HG03460 (cell line): ENCODE measurements around the gene KRT39.
"Not testable (repeated sequence)": the region's sequence is repeated elsewhere in the genome, so short reads cannot be mapped to it uniquely, and the experiment has no call there.

Experiments used
- ATAC-seq: cut with Tn5 transposase; IDR thresholded peaks from one replicate; pipeline ENCODE4 v1.9.1; 2021; ENCODE audit not compliant: unreplicated experiment

The KRT39 gene

DNA sequence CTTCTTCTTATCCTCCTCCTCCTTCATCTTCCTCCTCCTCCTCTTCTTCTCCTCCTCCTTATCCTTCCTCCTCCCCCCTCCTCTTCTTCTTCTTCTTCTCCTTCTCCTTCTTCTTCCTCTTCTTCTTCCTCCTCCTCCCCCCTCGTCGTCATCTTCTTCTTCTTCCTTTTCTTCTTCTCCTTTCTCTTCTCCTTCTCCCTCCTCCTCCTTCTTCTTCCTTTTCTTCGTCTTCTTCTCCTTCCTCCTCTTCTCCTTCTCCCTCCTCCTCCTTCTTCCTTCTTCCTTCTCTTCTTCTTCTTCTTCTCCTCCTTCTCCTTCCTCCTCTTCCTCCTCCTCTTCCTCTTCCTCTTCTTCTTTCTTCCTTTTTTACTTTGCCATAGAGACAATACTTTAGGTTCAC lies 24.2 kb downstream of the KRT39 start:
- ATAC-seq: no peak

DNA sequence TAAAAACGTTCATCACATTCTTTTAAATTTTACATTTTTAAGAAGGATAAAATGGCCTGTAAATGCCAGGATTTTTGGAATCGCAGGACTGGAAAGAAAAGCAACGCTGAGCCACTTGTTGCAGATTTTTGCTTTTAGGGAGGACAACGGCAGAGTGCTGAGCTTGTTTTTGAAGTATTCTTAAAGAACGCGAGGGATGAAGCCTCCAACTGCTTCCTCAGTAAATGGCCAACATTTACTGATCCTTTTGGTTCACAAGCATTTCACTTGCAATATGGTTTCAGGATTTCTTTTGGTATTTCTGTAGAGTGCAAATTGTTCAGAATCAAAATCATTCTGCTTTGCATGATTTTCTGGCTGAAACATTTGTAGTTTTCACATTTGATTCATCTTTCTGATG lies 26.5 kb downstream of the KRT39 start:
- no peak for ATAC-seq

DNA sequence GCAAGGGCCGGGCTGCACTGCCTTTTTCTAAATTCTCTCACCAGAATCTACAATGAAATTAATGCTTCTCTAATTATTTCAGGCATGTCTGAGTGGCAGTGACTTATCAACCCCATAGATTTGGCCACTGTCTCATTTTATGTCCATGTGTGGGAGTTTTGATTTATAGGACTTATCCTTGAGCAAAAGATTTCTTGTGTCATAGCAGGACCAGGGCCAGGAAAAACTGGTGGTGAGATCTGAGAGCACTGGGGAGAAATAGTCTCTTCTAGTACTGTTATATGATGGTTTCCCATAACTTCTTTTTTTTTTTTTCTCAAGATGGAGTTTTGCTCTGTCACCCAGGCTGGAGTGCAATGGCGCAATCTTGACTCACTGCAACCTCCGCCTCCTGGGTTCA lies 27.8 kb downstream of the KRT39 start:
- no peak for ATAC-seq

DNA sequence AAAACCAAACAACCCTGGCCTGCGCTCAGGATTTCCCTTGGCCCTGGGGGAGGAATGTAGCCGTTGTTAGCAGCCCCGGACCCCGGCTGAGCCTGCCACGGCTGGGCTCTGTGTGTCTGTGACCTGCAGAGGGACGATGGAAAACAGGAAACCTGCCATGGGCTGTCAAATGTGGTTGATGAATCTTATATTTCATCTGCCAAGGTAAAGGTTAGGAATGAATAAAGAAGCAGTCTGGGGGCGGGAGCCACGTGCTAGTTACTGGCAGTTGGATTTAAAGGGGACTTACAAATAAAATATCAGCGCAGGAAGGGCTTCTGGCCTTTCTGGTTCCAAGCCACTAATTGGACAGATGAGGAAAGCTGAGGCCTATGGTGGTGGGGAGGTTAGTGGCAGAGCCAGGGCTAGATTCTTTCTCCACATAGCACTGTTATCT lies 29.3 kb downstream of the KRT39 start, which contains the start of gene KRT23:
TSS of gene KRT23 (minus strand) at position 263 of the 436 bp plus-strand sequence. CDS start 1,043 bp downstream, outside the sequence.
- no peak for ATAC-seq

DNA sequence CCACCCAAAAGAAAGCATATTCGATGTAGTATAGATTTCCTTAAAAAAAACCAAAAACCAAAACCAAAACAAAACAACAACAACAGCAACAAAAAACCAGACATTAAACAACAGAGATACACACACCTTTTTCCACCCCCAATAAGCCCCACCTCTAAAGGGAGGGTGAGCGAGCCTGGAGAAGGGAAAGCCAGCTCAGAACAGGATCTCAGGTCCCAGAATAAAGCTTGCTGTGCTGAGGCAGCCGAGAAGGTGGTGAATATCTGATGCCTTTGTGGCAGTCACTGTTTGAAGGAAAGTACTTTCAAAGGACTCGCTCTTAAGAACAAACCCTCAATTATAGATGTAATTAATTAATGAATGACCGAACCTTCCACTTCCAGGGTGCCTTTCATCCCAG lies 29.8 kb downstream of the KRT39 start:
- no peak for ATAC-seq

DNA sequence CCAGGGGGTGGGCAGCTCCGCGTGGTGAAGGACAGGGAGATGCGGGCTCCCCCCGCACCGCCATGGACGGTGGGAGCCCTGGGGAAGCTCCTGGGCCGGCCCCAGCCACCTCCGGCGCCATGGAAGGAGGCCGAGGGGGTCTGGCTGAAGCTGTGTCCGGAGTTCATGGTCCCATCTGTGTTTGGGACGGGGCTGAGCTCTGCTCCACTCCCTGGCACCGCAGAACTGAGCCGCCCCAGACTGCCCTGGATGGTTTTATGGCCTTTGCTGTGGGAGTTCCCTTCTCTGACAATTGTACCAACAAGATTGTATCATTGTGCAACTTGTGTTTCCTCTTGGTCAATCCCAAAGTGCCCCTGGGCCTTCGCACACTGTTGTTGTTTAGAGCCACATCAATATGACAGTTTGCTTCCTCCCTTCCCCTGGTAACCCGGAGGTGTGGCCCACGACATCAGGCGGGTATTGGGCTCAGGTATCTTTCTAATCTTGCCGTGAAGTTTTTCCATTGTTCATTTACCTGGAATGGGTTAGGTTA lies 30.2 kb downstream of the KRT39 start:
- no peak for ATAC-seq

DNA sequence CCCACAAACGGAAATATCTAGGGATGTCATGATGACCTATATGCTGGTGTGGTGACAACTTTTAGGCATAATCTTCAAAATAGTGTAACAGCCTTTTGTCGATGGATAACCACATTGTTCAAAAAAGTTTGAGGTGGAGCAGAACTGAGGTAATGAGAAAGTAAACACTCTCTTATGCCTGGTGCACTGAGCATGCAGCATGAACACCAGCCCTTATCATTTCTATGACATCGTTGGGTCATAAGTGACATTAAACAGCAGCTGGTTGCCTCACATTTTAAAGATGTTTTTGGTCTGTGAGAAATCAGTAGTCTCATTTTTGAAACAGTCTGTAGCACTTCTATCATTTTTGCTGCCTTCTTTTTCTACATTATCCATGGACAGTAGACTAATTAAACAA lies 31.1 kb downstream of the KRT39 start:
- no peak for ATAC-seq

DNA sequence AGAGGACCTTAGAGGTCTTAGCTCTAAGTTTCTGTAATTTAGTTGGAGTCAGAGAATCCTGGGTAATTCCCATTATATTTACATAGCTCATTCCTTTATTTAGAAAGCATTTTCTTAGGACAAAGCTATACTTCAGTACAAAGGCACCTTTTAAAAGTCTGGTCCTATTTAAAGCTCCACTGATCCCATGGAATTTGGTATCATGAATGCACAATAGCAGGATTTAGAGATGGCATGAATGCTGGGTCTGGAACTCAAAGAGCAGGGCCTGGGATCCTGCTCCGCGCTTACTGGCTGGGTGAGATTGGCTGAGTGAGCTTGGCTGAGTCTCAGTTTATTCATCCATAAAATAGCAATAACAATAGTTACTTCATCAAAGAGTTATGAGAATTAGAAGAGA lies 34.1 kb downstream of the KRT39 start:
- ATAC-seq: no peak

DNA sequence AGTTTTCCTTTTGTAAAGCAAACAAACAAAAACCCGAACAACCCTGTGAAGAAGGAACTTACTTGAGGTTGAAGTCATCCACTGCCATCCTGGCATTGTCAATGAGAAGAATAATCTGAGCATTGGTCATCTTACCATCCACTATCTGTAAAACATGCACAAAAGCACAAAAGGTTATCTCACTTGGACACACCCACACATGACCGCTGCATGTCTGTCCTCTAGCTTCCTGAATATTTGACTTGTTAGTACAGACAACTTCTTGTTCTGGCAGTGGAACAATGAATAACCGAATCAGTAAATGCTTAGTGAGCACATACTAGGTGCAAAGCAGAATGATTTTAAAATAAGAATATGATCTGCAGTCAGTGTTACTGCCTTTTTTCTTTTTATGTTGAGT lies 35.4 kb downstream of the KRT39 start:
- no peak for ATAC-seq

DNA sequence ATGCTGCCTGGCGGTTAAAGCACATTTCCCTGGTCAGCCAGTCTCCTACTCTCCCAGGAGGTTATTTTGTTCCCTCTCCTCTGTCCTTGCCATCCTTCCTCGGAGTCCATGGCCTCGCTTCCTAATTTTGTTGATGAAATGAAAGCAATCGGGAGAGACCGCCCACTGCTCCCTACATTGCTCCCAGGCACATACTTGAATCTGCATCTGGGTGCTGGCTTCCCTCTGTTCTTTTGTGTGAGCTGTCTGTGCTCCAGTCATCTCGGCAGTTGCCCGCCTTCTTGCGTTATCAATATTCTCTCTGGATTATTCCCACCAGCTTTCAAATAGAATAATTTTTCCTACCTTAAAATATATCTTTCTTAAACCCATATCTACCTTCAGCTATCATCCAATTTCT lies 40.4 kb downstream of the KRT39 start:
- ATAC-seq: no peak

DNA sequence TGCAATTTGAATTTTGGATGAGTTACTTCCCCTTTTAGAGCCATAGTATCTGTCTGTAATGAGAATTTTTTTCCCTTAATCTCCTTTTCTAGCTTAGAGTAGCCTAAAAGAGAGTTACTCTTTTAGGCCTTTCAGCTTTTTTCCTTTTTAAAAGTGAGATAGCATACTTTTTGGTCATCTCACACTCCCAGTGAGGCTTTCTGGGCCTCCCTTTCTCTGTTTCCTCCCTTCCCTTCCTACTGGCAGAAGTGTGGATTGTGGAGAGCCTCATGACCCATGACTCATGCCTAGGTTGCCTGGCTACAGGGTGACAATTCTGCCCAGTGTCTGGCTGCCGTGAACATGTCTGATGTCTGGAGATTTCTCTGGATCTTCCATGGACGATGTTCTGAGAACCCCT lies 44.5 kb downstream of the KRT39 start:
- no peak for ATAC-seq

DNA sequence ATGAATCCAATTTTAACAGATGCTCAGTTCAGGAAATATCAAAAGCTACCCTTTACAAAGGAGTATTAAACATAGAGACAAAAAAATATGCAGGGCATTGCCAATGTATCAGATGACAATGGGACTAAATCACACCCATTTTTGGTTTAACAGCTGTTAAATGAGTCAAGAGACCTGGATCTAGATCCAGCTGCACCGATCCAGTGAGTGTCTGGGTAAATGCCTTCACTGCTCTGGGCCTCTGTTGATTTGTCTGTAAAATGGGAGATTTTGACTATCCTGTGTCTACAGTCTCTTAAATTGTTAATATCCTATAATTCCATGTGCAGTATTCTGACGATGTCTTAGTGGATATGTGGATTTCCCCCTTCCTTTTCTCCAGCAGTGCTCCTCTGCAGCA lies 45.7 kb downstream of the KRT39 start:
- ATAC-seq: no peak

DNA sequence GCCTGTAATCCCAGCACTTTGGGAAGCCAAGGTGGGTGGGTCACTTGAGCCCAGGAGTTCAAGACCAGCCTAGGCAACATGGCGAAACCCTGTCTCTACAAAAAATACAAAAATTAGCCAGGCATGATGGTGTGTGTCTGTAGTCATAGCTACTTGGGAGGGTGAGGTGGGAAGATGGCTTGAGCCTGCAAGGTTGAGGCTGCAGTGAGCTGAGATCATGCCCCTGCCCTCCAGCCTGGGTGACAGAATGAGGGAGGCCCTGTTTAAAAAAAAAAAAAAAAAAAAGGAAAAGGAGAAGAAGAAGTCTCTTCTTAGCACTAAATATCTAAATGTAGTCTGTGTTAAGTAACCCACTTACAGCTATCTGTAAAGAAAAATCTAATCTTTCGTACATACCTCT lies 49.6 kb downstream of the KRT39 start:
- not testable (repeated sequence) for ATAC-seq

DNA sequence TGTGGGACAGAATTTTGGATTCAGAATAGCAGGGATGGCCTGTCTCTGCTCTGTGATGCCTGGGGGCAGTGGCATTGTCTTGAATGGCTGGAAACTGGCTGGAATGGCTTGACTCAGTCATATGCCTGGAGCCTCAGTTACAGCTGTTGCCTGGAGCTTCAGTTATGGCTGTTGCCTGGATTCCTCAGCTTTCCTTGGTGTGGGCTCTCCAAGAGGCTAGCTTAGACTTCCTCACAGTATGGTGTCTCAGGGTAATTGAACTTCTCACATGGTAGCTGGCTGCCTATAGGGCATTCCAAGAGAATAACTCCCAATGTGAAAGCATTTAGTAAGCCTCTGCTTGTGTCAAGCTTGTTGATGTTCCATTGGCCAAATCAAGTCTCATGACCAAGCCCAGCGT lies 50.4 kb downstream of the KRT39 start:
- ATAC-seq: no peak

DNA sequence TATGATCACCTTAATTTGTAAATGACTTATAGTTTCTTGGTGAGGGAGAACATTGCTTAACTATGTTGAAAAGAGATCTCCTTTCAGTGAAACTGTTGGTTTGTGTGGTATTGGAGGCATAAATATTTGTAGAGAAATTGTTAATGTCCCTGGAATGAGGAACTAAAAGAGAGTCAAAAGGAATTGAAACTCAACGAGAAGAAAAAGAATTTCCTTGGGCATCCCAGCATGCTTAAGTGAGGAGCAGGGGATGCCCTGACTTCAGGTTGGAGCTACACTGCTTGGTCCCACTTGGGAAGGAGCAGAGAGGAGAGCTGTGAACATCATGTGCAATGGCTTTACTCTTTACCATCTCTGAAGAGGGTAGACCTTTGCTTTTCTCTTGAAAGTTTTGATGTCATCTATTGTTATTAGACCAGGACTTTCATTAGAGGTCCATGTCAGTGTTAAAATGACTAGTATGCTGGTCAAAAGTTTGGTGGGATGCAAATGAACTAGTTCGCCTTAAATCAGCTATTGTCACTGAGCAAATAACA lies 51.0 kb downstream of the KRT39 start:
- ATAC-seq: no peak

DNA sequence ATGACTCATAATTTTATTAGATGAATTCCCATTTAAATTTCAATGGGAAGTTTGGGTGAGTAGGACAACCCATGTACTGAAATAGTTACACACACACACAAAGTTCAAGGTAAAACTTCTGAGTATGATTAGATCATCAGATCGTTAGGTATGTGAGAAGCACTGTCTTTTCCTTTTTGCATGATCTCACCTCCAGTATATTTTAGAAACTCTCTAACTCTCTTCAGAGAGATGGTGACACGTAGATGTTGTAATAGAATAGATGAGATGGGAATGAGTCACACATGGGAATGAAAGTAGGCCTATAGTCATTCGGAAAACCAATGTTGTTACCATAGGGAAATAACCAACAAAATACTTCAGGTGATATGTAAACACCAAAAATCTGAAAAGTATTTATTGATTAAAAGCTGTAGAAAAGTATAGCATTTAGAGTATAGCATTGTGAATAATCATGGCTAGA lies 51.5 kb downstream of the KRT39 start:
- ATAC-seq: no peak

DNA sequence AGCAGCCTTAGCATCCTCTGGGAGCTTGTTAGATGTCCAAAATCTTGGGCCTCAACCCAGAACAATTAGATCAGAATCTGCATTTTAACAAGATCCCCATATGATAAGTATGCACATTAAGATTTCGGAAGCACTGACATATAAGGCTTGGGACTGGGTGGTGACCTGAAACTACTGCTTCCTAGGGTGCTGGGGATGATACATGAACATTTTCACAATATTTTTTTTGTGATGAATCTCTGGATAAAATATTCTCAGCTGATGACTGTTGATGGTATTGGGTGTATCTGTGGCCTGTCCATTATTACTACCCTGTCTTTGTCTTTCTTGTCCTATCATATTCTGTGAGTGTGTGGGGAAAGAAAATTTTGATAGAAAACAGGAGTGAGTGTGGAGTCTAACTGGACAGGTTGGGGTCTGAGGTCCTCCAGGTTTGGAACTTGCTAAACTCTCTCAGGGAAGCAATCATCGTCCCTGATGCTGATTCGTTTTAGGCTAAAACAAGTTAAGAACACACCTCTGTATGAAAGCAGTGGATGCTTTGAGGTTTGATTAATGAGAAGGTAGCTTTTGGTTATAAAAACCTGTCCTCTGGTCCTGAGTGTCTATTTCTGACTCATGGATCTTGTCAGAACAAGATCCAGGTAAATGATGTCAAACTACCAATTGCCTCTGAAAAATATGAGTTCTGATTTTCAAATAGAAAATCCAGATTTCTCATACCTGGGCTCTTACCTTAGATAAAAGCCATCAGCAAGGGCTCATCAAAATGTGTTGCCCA lies 52.5 kb downstream of the KRT39 start:
- no peak for ATAC-seq

DNA sequence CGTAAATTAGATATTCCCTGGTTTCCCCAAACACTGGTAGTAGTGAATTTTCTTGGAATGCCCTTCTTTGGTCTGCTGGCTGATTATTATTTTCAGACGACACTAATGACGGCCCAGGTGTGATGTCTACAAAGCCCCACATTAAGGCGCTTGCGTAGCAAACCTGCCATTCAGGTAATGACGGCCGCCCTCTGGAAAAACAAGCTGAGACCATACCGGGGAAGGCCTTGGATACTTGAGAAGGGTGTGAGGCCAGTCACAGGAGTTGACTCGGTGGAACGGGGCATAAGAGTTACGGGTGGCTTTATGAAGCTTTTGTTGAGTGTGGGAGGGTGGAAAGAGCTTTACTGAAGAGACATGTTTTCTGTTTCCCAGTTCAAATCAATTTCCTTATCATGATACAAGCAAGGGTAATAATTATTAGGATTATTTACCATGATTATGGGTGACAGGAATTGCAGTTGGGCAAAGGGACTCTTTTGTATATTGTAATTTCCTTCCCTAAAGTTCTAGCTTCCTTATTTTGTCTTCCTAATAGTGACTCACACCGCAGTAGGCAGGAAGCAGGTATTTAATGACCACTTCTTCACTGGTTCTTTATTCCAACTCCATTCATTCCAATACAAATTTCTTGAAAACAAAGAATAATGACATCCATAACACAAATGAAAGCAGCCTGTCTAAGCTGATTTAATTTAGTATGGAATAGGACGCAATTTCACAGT lies 54.1 kb downstream of the KRT39 start:
- ATAC-seq: no peak

DNA sequence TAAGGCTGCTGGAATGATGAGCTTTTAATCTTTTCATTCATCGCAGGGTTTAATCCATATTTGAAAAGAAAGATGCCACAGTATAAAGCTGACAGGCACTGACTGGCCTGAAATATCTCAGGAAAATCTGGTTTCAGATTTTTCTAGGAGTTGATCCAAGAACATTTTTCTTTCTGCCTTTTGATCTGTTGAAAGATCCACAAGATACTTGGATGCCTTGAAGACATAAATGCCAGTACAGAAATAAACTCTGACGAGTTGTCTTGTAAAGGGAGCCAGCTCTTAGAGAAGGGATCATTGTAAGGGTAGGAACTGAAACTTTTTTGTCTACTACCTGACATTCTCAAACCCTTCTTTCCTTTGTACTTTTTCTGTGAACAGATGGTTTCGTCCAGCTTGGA lies 56.3 kb downstream of the KRT39 start:
- ATAC-seq: no peak

DNA sequence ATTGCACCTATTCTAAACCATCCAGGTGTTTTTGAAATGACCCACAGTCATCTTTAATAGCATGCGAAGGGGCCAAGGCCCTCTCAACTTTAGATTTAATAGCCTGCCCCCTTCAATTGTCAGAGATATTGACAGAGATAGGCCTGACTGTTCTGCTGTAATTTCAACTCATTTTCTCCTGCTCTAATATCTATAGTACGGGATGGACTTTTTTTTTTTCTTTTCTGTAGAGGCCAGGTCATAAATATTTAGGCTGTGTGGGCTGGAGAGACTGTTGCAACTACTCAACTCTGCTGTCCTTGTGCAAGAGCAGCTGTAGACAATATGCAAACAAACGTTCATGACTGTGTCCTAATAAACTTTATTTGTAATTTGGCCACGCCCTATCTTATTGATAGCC lies 57.0 kb downstream of the KRT39 start:
- no peak for ATAC-seq

DNA sequence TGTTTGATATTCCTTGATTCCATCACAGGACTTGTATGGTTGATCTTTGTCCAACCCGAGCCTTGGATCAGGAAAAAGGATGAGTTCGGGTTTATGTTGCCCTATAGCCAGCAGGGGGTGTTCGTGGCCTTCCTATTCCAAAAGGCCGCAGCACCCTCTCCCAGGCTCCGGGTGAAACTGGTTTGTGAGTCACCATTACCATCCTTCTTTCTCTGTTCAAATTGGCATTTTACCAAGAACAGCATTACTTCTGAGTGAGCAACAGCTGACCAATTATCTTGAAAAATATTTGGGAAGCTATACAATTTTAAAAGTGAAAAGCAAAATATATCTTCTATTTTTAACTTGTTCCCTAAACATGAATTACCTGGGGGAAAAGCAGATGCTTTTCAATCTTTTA lies 57.4 kb downstream of the KRT39 start:
- no peak for ATAC-seq
